GM19025 (cell line): ENCODE measurements around the gene GDF11.

Experiments used
- ATAC-seq: cut with Tn5 transposase; IDR thresholded peaks from one replicate; pipeline ENCODE4 v1.9.1; 2021; ENCODE audit warnings: mild to moderate bottlenecking, low read depth, moderate library complexity; ENCODE audit not compliant: unreplicated experiment

GDF11 gene

GRCh38 chr12:55721601-55722213 lies 21.2 kb upstream of the GDF11 start:
- ATAC-seq: no peak

DNA sequence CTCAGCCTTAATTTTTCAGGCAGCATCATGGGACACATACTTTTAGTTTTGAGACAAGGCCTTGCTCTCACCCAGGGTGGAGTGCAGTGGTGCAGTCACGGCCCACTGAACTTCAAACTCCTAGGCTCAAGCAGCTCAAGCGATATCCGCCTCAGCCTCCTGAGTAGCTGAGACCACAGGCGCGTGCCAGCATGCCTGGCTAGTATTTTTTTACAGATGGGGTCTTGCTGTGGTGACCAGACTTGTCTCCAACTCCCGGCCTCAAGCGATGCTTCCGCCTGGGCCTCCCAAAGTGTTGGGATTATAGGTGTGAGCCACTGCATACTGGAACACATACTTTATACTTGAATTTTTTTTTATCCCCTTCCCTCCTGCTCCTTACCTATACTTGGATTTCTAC lies 20.0 kb upstream of the GDF11 start:
- ATAC-seq: no peak

DNA sequence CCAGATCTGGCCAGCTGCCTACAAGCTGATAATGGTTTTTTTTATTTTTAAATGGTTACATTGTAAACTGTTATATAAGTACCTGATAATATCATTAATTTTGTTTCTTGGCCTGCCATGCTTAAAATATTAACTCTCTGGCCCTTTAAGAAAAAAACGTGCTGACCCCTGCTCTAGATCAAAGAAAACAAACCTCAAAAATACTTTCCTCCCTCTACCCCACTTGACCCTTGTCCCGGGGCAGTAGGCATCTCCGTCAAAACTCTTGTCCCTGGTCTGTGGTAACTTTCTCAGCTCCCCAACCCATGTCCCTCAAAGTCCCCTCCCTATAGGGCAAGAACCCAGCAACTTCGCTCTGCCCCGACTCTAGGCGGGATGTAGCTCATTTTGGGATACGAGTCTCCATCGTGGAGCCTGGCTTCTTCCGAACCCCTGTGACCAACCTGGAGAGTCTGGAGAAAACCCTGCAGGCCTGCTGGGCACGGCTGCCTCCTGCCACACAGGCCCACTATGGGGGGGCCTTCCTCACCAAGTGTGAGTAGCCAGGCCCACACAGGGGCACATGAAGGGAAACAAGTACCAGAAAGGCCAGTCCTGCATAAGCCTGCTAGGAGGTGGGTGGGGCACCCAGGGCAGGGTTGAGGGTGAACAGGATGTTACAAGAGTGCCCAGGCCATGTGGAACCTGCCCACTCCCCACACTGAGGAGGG lies 19.3 kb upstream of the GDF11 start:
- no peak for ATAC-seq

DNA sequence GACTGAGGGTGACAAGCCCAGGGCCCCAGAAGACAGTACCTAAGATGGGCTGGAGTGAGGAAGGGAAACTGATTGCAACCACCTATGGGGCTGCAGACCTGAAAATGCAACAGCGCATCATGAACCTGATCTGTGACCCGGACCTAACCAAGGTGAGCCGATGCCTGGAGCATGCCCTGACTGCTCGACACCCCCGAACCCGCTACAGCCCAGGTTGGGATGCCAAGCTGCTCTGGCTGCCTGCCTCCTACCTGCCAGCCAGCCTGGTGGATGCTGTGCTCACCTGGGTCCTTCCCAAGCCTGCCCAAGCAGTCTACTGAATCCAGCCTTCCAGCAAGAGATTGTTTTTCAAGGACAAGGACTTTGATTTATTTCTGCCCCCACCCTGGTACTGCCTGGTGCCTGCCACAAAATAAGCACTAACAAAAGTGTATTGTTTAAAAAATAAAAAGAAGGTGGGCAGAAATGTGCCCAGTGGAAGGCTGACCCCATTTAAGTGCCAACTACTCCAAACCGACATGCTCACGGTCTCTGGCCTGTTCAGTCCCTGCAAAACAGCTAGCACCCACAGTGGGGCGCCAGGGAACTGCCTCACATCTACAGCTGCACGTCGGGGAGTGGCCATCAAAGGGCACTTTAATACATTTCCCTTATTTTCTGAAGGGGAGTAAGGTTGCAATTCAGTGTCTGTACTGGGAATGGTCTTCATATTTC lies 18.5 kb upstream of the GDF11 start:
- no peak for ATAC-seq

DNA sequence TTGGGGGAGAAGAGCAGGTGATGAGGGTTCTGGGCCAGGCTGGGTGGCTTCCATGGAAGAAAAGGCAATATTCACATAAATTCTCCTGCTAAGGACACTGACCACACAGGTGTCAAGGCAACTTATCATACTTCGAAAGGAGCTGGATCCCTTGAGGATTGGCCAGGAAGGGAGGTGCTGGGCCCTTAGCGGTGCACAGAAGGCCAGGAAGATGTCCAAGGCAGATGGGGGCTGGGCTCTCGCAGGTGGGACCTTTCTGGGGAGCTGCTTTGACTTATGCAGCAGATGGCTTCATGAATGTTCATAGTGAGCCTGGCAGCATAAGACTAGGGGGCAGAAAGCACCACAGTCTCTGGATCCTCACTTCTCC lies 18.0 kb upstream of the GDF11 start:
- ATAC-seq: no peak

DNA sequence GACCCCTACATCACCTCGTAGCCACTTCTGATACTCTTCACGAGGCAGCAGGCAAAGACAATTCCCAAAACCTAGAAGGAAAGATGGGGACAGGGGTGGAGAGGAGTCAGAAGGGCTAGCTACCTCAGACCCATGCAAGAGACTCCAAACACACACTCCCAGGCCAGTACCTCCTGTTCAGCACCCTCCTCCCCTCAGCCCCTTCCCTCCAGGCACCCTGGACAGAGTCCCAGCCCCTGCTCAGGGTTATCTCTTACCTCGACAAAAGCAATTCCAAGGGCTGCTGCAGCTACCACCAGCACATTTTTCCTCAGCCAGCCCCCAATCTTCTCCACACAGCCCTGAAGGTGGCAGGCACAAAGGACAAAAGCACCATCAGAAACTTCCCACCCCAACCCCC lies 17.4 kb upstream of the GDF11 start:
- ATAC-seq: no peak

DNA sequence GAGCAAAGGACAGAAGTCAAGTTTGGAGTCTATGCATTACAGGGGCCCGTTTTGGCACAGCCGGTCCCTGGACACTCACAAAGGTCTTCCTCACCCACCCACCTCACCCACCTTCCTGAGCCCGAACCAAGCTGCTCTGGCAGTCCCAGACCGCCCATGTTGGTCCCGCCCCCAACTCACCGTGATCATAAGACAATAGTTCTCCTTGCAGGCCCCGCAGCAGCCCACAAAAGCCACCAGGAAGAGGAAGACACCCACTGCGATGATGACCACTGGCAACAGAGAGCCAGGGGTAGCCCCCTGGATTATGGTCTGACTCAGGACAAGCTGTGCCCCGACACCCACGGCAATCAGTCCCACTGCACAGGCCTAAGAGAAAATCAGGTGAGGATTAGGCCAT lies 16.0 kb upstream of the GDF11 start:
- ATAC-seq: no peak

DNA sequence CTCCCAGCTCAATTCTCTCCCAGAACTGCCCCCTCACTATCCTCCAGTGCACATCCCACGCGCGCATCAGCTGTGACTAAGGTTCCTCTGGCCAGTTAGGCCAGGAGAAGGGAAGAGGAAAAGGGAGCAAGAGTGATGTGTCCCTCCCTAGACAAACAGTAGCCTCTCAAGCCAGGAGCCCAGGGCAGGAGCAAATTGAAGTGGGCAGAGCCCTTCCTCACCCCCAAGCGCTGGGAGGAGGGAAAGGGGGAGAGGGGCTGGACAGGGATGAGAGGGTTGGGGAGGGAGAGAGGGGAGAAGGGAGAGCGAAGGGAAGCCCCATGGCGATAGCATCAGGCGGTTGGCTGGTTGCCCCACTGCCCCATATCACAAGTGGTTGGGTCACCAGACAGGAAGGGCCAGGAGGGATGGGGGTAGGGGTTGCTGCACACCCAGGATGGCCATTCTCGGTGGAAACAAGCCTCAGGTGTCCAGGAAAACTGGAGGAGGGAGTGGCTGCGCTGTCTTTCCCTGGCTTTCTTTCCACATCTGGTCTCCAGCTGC lies 15.2 kb upstream of the GDF11 start:
- ATAC-seq: no peak

DNA sequence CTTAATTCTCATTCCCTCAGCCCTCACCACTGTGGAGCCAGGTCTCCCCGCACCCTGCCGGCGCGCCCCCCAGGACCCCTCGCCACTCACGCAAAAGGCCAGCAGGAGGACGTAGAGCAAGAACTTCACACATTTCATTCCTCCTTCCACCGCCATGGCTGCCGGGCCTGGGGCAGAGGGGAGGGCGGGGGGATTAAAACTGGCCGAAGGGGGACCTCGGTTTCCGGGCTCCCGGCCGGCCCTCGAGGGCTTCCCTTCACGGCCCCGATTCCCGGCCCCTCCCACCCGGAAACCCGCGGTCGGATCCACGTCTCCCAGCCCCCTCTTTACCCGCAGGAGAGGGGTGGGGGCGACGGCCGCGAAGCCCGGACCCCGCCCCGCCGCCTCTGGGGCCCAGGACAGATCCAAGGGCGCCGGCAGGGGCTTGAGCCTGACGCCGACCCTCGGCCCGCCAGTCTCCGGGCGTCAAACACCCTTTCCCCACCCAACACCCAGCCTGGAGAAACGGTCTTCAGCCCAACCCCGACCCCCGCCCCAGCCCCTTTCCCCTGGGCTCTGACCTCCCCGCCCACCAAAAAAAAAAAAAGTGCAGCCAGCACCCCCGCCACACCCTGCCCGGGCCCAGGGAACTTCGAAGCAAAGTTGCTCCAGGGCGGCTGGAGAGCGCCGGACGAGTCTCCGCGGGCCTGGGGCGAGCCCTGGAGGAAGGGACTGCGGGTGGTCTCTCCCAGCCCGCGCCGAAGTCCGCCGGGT lies 14.6 kb upstream of the GDF11 start:
- ATAC-seq: peak; percentile 15

DNA sequence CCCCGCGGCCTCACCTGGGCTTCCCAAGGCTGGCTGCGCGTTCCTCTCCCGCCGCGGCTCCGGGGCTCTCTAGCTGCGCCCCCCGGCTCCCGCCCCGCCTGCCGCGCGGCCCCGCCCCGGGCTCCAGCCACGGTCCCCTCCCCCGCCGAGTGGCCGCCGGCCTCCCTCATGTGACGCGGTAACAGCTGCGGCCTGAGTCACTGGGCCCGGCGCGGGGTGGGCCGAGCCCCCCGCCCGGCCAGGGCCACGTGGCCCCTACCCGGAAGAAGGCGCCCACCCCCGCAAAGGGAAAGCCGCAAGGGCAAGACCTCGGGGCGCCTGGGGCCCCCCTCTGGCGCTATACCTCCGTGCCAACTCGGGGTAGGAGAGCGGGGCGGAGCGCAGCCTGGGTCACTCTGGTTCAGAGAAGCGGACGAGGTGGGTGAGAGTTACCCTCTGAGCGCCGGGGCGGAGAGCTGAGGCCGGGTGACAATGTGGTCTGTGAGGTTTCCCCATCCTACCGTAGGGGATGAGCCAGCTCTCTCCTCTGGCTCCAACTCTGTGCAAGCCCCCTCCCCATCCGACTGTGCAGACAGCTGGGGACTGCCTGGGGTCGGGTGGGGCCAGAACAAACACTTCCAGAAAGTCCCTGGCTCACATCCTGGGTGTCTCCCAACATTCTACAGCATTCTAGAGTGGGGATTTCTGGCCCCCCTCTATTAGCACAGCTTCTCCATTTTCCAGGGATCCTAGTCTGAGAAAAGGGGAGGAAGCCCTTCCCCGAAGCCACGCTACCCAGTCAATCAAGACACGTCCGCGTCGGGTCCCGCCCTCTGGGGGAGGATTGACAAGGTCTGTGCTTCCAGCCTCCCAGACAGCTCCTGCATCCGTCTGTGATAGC lies 13.7 kb upstream of the GDF11 start, which contains the start of gene CD63:
Gene CD63 (minus strand): TSS at position 71 of the 880 bp plus-strand sequence. CDS start 668 bp downstream, outside the sequence.
- ATAC-seq: peak; percentile 71

DNA sequence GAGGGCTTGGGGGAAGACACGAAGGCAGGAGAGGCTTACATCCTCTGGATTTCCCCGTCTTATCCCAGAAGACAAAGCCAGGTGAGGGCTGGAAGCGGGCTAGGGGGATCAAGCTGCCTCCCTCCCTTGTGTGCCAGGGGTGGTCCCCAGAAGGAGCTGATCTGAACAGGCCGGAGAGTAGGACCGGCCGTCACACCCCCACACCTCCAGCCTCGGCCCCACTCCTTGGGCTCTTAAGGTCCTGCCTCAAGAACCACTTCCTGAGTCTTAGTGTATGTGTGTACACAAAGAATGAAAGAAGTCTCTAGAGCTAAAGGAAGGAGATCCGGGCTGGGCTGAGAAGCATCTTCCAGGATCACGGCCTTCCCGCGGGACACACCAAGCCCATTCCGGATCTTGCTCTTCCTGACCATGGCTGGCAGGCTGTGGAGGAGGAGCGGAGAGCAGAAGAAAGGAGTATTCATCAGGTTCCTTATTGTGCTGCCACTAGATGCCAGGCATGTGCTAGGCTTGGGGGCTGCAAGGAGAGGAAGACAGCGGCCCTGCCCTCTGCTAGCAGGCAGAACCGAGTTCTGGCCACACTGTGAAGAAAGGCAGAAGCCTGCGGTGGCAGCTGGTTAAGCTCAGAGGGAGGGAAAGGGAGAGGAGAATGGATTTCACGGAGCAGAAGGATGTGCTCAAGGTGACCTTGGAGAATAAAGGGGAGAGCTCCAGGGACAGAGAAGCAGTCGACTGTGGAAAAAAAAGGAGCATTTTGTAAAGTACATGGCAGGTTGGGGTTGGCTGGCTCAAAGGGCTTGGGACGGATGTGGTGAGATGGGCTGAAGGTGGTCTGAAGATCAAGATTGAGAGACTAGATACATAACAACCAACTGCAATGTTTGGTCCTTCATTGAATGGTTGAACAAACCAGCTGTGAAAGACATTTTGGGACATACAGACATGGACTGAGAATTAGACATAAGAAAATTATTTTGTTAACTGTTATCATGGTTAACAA lies 12.8 kb upstream of the GDF11 start:
- peak; percentile 31 for ATAC-seq

DNA sequence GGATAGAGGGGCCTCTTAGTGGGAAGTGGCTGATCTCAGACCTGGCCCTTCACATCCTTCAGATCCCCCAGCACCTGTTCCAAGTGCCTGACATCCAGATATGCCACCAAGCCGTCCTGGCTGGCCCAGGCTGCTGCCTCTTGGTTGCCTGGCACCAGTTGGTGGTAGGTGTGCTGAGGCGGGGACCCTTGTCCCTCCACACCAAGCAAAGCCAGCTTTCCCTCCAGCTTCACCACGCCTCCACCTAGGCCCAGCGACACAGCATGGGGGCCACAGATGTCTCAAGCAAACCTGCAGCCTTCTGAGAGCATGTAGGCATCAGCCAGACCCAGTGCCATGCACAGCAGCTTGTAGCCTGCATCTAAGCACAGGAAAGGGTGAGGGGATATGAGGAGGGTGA lies 10.6 kb upstream of the GDF11 start:
- ATAC-seq: no peak

GRCh38 chr12:55733021-55733555 lies 9.8 kb upstream of the GDF11 start:
- ATAC-seq: no peak

DNA sequence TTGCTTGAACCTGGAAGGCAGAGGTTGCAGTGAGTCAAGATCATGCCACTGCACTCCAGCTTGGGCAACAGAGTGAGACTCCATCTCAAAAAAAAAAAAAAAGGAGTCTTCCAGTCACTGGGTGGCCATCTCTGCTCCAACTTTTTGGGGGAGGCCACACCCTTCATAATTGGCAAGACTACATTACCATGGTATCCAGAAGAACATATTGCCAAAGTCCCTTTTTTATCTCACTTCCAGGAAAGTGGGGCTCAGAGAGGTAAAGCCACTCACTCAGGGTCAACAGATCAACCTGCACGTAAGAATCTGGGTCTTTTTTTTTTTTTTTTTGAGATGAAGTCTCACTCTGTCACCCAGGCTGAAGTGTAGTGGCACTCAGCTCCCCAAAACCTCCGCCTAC lies 9.1 kb upstream of the GDF11 start:
- no peak for ATAC-seq

- ATAC-seq: no peak
Observed at GRCh38 chr12:55734595-55734994, 8.3 kb upstream of the GDF11 start.

DNA sequence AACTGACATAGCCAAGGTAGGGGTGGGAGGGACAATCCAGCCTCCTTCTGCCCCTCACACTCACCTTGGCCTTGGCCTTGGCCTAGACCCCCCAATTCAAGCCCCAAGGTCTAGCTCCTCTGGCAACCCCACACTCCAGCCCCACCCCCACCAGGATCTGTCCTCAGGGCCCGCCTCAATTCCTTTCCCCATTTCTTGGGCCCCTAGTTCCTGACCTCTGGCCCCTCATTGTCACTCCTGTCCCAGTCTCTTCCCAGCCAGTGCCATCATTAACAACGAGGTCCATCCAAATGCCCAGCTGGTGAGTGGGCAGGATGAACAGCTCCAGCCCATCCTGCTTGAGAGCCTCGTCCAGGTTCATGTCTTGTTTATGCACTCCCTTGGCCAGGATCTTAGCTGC lies 6.8 kb upstream of the GDF11 start:
- ATAC-seq: no peak

GRCh38 chr12:55736780-55737580 lies 5.9 kb upstream of the GDF11 start:
- no peak for ATAC-seq
